Right cardiac atrium (tissue), 5 donors: ENCODE data around the gene SLC23A2. TPM values are rescaled to one million over a fixed set of nuclear protein-coding genes. Genes with fewer than 3 reads are reported as not detected.
"Not testable (repeated sequence)": the region's sequence is repeated elsewhere in the genome, so short reads cannot be mapped to it uniquely, and the experiment has no call there.

Source experiments
- ATAC-seq, 2 donors: fragments of 200-7000 bp; cut with Tn5 transposase; one replicate each; pipeline versions ENCODE4 v1.8.0 to v1.9.1; 2020; ENCODE audit warnings: moderate library complexity in 2 of 2, mild to moderate bottlenecking in 1 of 2
- DNase-seq, 3 donors: peaks; one replicate each; pipeline ENCODE4 v3.0.0-alpha.2; 2020
- H3K27ac ChIP-seq: one replicate; pipeline ENCODE4 v1.5.1; 2013; ENCODE audit warnings: mild to moderate bottlenecking, low read length, control low read depth, moderate library complexity
- H3K27me3 ChIP-seq: one replicate; pipeline ENCODE4 v1.6.1; 2013; ENCODE audit not compliant: control insufficient read depth, insufficient read depth
- H3K4me1 ChIP-seq: one replicate; pipeline ENCODE4 v1.6.1; 2013; ENCODE audit warnings: low read length; ENCODE audit not compliant: control insufficient read depth, insufficient read depth
- H3K4me3 ChIP-seq: one replicate; pipeline ENCODE4 v1.5.1; 2013; ENCODE audit warnings: low read length, control low read depth
- H3K9me3 ChIP-seq: one replicate; pipeline ENCODE4 v1.6.1; 2013; ENCODE audit warnings: low read length; ENCODE audit not compliant: control insufficient read depth
- WGBS: extraction: QIAGEN DNeasy Blood & Tissue Kit; methylation state at CpG from one replicate; pipeline ENCODE4 v1.1.7; 2013; 5-methylcytosine and 5-hydroxymethylcytosine counted together
- intact Hi-C, 4 donors: fragments of 100-400 bp; cut with DNase I; formaldehyde crosslinking; loops; one replicate each; pipeline versions ENCODE4 v1.11.0 to v1.14.0; 2022 to 2023
- polyA plus RNA-seq: library from polyadenylated mRNA; stranded (reverse); fragments of 200-250 nt; gene quantifications from one replicate; pipeline ENCODE4 v1.2.3, GENCODE V29; 2013
- total RNA-seq, 4 donors: library from RNA; stranded (reverse); fragmentation: NEBNext Ultra II Directional; extraction: Animal tissue kit (Norgen Biotek cat#: 25700); gene quantifications; one replicate each; pipeline ENCODE4 v1.2.1, GENCODE V29; 2021
- donor health status: healthy with polysubstance abuse.
- donor health status: DM: no; HTN: yes; CAD: no.
- donor health status: DM: no; HTN: no; CAD: no.
- donor health status: DM: no; HTN: yes; CAD: no; lungs with severe emphysema.
- donor health status: DM: yes; HTN: yes; CAD: no.

The SLC23A2 gene
- total and polyA plus RNA-seq, 5 donors: 5.2 to 15.9 (median 12.6) TPM

DNA sequence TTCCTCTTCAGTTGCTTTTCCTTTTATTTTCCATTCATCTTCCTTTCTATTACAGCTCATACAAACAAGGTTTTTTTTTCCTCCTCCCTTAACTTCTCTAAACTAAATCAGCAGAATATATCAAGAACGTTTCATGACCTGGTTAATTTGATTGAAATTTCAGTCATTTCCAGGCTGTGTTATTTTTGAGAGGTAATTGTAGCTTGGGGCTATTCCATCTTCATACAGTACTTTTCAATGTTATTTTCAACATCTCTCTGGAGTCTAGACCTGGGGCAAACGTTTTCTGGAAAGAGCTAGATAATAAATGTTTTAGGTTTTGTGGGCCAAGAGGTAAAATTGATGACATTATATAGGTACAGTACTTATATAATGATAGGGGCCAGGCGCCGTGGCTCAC lies 4.0 kb upstream of the SLC23A2 start:
- H3K4me3 ChIP-seq: no peak overlapping the region
- DNase-seq (no peak), ATAC-seq (no peak)
- H3K27ac ChIP-seq: no peak overlapping the region
- no peaks in the 10 kb centered on the region for H3K4me1 ChIP-seq
- intact Hi-C loops: loop anchor here in 1 of 4 donors (10.0 kb wide), 1 partner anchor 79 kb away; no protein-coding TSS in a partner anchor
- no peaks in the 10 kb centered on the region for H3K9me3 ChIP-seq
- WGBS: 69% methylated on average over 4 of the region's 4 CpGs
- no peaks in the 10 kb centered on the region for H3K27me3 ChIP-seq

DNA sequence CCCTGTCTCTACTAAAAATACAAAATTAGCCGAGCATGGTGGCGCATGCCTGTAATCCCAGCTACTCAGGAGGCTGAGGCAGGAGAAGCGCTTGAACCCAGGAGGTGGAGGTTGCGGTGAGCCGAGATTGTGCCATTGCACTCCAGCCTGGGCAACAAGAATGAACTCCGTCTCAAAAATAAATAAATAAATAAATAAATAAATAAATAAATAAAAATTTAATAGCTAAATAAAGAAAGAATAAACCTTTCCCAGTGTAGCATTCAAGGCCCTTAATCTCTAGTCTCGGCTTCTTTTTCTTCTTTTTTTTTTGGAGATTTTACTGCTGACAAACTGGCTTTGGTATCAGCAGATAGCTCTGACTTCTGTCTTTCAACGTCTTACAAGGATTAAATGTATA lies 3.5 kb upstream of the SLC23A2 start:
- not testable (repeated sequence) for H3K4me1 ChIP-seq, H3K27ac ChIP-seq, DNase-seq, ATAC-seq, H3K4me3 ChIP-seq, H3K9me3 ChIP-seq, H3K27me3 ChIP-seq
- WGBS: 96% methylated on average over 8 of the region's 8 CpGs
- intact Hi-C loops: loop anchor here in 1 of 4 donors (10.0 kb wide), 1 partner anchor 80 kb away; no protein-coding TSS in a partner anchor

DNA sequence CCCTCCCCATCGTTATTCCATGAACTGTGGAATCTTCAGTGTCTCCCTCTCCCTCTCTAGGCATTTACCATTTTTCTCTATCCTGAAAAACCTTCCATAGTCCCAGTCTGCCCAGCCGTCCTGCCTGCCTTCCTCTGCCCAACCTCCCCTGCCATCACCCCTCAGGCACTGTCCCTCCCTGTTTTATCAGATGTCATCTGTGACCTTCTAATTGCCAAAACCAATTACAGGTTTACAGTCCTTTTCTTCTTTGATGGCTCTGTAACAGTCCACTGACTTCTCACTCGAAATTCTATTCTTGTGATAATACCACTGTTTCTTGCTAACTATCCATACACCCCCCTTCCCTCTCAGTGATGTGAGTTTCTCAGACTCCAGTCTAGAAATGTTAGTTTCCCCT lies 2.3 kb upstream of the SLC23A2 start:
- Histone ChIP-seq H3K9me3 (no peaks in the 10 kb centered on the region), H3K27me3 (no peaks in the 10 kb centered on the region), H3K4me3 (no peak overlapping the region), H3K4me1 (peaks cover 6% of the 10 kb centered on the region), H3K27ac (no peak overlapping the region)
- intact Hi-C loops: loop anchor here in 1 of 4 donors (10.0 kb wide), 1 partner anchor 81 kb away; no protein-coding TSS in a partner anchor
- DNase-seq: no peak
- ATAC-seq: no peak
- 59% methylated on average over 3 of the region's 3 CpGs for WGBS

DNA sequence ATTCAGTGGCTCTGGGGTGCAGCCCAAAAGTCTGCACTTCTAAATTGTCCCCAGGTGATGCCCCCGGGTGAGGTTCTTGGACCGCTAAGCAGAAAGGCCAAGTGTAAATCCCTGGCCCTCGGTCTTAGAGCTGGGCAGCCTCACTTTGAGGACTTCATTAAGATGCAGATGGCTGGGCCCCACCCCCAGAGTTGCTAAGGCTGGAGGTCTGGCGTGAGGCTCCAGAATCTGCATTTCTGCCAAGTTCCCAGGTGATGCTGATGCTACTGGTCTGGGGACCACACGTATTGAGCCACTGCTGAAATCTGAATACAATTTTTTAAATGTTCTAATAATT lies 735 bp upstream of the SLC23A2 start:
- H3K4me3 ChIP-seq: no peak overlapping the region
- H3K9me3 ChIP-seq: no peaks in the 10 kb centered on the region
- H3K4me1 ChIP-seq: peaks cover 6% of the 10 kb centered on the region
- WGBS: 23% methylated on average over 5 of the region's 5 CpGs
- ATAC-seq: no peak
- peak in 1 of 3 donors; percentile 52 for DNase-seq
- no peak overlapping the region for H3K27ac ChIP-seq
- H3K27me3 ChIP-seq: no peaks in the 10 kb centered on the region
- intact Hi-C loops: loop anchor here in 1 of 4 donors (10.0 kb wide), 1 partner anchor 83 kb away; no protein-coding TSS in a partner anchor

DNA sequence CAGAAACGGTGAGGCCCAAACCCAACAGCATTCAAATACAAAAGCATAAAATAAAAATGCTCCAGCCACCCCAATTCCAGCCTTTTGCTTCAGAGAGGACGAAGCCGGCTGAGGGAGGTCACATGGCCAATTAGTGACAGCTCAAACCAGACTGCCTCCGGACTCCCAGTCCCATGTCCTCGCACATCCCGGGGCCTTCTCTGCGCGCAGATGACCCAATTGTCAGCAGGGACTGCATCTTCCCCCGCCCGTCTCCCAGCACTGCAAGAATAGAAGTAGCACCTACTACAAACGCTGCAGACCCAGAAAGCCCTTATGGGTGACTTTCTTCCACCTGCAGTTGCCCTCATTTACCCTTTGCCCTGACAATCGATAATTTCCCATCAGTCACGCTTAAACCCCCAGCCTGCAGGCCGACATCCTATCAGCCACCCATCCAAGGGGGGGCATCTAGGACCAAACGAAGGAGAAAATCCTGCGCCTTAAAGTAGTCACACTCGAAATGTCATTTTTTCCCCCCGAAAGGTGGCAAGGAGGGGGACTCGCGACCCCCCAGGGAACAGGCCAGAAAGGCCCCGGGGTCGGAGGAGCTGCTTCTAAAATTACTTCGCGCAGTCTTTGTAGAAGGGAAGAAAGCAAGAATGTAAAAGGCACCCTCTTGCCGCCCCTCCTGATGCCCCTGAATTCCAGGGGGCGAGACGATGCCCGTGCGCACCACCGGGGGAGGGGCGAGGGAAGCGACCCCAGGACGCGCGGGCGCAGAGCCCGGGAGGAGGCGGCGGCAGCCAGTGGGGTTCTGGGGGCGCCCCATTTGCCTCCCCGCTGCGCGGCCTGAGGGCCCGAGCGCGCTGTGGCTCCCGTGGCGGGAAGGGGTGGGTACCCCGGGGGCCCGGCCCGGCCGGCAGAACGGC lies 792 bp downstream of the SLC23A2 start:
- Histone ChIP-seq H3K4me1 (peaks cover 6% of the 10 kb centered on the region), H3K9me3 (no peaks in the 10 kb centered on the region), H3K27me3 (no peaks in the 10 kb centered on the region), H3K4me3 (peak overlapping the region; percentile 100), H3K27ac (no peak overlapping the region)
- ATAC-seq: peak; percentile 59 to 75
- intact Hi-C loops: loop anchor here in 1 of 4 donors (10.0 kb wide), 1 partner anchor 84 kb away; no protein-coding TSS in a partner anchor
- DNase-seq: peak; percentile 56 to 76 (median 74)
- WGBS: 2% methylated on average over 53 of the region's 53 CpGs

DNA sequence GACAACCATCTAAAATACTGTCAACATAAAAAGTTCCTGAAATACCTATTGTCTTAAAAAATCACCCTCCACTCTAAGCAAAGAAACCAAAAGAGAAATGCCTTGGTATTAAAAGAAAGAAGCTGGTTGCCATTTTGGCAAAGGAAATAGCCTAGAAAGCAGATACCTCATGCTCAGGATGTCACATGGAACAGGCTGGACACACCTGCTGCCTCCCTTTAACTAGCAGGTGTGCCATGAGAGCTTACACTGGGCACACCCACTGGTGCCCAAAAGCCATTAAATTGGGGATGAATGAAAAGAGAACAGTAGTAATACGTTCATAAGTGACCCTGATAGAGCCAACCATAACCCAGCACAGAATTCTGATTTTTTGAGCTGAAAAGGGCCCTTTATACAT lies 1.5 kb downstream of the SLC23A2 start:
- ATAC-seq (no peak), DNase-seq (no peak)
- Histone ChIP-seq H3K4me3 (peak overlapping the region; percentile 100), H3K27me3 (no peaks in the 10 kb centered on the region), H3K27ac (no peak overlapping the region), H3K9me3 (no peaks in the 10 kb centered on the region), H3K4me1 (peaks cover 6% of the 10 kb centered on the region)
- intact Hi-C loops: loop anchor here in 1 of 4 donors (10.0 kb wide), 1 partner anchor 85 kb away; no protein-coding TSS in a partner anchor
- 81% methylated on average over 1 of the region's 1 CpG for WGBS

DNA sequence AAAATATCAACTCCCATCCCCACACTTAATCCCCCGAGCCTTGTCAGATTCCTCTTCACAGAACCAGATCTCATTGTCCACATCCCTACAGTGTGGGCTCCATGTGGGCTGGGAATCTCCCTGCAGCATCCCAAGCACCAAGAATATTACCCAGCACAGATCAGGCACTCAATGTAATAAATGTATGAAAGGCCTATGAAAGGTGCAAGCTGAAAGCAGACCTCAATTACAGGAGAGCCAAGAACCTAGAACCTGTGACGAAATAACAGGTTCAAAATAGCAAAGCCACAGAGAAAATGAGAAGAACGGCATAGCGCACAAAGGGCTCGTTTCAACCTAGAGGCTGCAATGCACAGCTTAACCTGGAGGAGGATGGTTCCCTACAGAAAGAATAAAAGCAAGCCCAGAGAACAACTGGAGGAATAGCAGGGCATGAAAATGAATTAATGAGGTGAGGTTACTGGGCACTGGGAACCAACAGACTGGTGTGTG lies 3.1 kb downstream of the SLC23A2 start:
- intact Hi-C loops: no loop called here
- DNase-seq (no peak), ATAC-seq (no peak)

DNA sequence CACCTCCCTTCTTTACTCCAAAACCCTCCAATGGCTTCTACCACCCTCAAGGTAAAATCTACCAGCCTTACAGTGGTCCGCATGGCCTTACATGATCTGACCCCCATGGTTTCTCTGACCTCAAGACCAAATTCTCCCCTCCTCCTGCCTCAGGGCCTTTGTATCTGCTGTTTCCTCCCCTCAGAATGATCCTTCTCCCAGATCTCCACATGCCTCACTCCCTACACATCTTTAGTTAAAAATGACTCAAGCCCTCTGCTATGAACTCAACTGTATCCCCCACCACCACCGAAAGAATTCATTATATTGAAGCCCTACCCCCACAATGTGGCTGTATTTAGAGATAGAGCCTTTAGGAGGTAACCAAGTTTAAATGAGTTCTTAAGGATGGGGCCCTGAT lies 4.1 kb downstream of the SLC23A2 start:
- intact Hi-C loops: no loop called here
- Histone ChIP-seq H3K4me1 (peaks cover 6% of the 10 kb centered on the region), H3K9me3 (no peaks in the 10 kb centered on the region), H3K27ac (no peak overlapping the region), H3K4me3 (no peak overlapping the region), H3K27me3 (no peaks in the 10 kb centered on the region)
- 92% methylated on average over 2 of the region's 2 CpGs for WGBS
- ATAC-seq (no peak), DNase-seq (no peak)

More for the DNA sequence above, 3.1 kb downstream of the SLC23A2 start:
- Histone ChIP-seq H3K27ac (no peak overlapping the region), H3K9me3 (no peaks in the 10 kb centered on the region), H3K27me3 (no peaks in the 10 kb centered on the region), H3K4me3 (no peak overlapping the region), H3K4me1 (peaks cover 6% of the 10 kb centered on the region)
- 81% methylated on average over 5 of the region's 5 CpGs for WGBS

DNA sequence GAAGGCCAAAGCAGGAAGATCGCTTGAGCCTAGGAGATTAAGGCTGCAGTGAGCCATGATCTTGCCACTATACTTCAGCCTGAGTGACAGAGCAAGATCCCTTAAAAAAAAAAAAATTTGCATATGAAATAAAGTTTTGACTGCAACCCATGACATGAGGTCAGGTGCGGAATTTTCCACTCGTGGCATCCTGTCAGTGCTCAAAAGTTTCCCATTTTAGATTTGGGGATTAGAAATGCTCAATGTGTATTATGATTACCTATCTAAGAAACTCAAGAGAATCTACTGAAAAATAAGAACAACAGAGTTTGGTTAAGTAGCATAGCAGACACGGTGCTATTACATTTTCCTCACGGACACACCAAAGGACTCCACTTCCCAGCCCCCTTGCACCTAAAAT lies 11.7 kb downstream of the SLC23A2 start:
- no peak overlapping the region for H3K27ac ChIP-seq
- H3K9me3 ChIP-seq: no peaks in the 10 kb centered on the region
- intact Hi-C loops: no loop called here
- ATAC-seq (no peak), DNase-seq (no peak)
- 76% methylated on average over 5 of the region's 5 CpGs for WGBS
- no peaks in the 10 kb centered on the region for H3K27me3 ChIP-seq
- H3K4me3 ChIP-seq: no peak overlapping the region
- no peaks in the 10 kb centered on the region for H3K4me1 ChIP-seq

DNA sequence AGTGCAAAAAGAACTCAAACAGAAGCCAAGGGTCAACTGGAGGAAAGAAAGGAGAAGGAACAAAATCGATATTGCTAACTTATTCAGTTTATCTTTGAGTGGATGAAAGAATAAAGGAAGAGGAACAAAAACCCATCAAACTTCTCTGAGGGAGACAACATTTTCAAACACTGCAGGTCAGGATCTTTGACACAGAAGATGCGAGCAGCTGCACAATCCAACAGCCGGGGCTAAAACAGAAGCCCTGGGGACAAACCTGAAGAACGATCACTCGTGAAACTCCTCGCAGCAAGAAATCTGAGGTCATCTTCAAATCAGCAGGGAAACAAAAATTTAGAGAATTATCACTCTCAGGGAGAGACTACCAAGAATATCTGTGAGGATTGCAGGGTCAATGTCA lies 14.2 kb downstream of the SLC23A2 start:
- H3K4me3 ChIP-seq: no peak overlapping the region
- no peak overlapping the region for H3K27ac ChIP-seq
- 75% methylated on average over 6 of the region's 6 CpGs for WGBS
- intact Hi-C loops: no loop called here
- ATAC-seq (no peak), DNase-seq (no peak)
- H3K4me1 ChIP-seq: no peaks in the 10 kb centered on the region
- no peaks in the 10 kb centered on the region for H3K27me3 ChIP-seq
- no peaks in the 10 kb centered on the region for H3K9me3 ChIP-seq

DNA sequence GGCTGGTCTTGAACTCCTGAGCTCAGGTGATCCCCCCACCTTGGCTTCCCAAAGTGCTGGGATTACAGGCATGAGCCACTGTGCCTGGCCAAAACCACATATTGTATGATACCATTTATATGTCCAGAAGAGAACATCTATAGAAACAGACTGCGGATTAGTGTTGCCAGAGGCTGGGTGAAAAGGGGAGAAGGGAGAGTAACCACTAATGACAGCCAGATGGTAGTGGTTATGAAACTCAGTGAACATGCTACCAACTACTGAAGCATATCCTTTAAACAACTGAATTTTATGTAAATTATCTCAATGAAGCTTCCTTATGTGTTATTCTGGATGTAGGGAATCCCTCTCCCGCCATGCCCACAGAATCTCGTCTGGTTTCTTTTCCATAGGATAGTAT lies 15.7 kb downstream of the SLC23A2 start:
- WGBS: 94% methylated on average over 3 of the region's 3 CpGs
- intact Hi-C loops: no loop called here
- Histone ChIP-seq H3K4me3 (no peak overlapping the region), H3K9me3 (no peaks in the 10 kb centered on the region), H3K4me1 (no peaks in the 10 kb centered on the region), H3K27me3 (no peaks in the 10 kb centered on the region), H3K27ac (no peak overlapping the region)
- DNase-seq (no peak), ATAC-seq (no peak)
